ENCODE measurements around the gene RABL6.
"Not testable (repeated sequence)": the region's sequence is repeated elsewhere in the genome, so short reads cannot be mapped to it uniquely, and the experiment has no call there.

The RABL6 gene

DNA sequence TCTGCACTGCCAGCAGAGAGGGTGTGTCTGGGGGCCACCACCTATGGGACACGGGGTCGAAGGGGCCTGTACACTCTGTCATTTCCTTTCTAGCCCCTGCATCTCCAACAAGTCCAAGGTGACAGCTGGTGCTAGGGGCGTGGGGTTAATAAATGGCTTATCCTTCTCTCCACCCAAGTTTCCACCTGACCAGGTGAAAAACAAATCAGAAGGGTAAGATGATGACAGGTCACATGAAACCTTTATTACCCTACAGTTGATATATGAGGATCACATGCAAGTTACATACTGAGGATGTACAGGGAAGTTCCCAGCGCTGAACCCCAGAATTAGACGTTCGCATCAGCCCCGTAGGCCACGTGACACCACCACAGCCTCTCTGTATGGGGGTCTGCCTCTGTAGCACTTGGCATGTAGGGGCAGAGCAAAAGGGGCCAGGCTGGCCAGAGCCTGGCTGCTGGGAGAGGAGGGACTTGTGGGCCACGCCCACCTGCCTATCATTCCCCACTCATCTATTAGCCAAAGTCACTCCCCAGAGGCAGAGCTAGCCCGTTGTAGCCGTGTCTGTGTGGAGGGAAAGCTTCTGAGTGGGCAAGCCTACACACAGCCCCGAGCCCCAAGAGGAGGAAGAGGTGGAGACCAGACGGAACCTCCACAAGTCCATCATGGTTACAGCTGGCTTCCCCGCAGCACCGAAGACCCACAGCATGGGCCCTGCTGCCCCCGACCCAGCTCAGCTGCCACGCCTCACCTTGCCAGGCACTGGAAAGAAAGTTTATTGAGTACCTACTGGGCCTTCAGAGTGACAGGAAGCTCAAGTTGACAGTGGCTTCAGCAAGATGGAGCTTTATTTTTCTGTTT, 14.4 kb upstream of the RABL6 start:
- Histone ChIP-seq H3K27me3 (ENCODE audit: insufficient read depth, low read depth) (peaks cover 9% of the 10 kb centered on the region; the same call in 1 of the 2 replicates), H3K4me1 (ENCODE audit: low read depth, poor library complexity, severe bottlenecking) (peaks cover 40% of the 10 kb centered on the region), H2AFZ (ENCODE audit: low read depth) (no peak overlapping the region), H3K9ac (no peak overlapping the region), H3K36me3 (ENCODE audit: insufficient read depth) (no peaks in the 10 kb centered on the region), H3K79me2 (ENCODE audit: insufficient read depth, low read depth) (no peaks in the 10 kb centered on the region), H3K27ac (no peak overlapping the region), H3K4me2 (no peak overlapping the region), H4K20me1 (ENCODE audit: insufficient read depth) (no peaks in the 10 kb centered on the region), H3K4me3 (IDR thresholded peaks at IDR 0.05; ENCODE audit: insufficient read depth, low read depth, low read length) (no peak overlapping the region)
- TF ChIP-seq, protein P1, sequence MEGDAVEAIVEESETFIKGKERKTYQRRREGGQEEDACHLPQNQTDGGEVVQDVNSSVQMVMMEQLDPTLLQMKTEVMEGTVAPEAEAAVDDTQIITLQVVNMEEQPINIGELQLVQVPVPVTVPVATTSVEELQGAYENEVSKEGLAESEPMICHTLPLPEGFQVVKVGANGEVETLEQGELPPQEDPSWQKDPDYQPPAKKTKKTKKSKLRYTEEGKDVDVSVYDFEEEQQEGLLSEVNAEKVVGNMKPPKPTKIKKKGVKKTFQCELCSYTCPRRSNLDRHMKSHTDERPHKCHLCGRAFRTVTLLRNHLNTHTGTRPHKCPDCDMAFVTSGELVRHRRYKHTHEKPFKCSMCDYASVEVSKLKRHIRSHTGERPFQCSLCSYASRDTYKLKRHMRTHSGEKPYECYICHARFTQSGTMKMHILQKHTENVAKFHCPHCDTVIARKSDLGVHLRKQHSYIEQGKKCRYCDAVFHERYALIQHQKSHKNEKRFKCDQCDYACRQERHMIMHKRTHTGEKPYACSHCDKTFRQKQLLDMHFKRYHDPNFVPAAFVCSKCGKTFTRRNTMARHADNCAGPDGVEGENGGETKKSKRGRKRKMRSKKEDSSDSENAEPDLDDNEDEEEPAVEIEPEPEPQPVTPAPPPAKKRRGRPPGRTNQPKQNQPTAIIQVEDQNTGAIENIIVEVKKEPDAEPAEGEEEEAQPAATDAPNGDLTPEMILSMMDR (conservative IDR thresholded peaks at IDR 0.05; ENCODE audit: low read depth, low read length), result no peak

DNA sequence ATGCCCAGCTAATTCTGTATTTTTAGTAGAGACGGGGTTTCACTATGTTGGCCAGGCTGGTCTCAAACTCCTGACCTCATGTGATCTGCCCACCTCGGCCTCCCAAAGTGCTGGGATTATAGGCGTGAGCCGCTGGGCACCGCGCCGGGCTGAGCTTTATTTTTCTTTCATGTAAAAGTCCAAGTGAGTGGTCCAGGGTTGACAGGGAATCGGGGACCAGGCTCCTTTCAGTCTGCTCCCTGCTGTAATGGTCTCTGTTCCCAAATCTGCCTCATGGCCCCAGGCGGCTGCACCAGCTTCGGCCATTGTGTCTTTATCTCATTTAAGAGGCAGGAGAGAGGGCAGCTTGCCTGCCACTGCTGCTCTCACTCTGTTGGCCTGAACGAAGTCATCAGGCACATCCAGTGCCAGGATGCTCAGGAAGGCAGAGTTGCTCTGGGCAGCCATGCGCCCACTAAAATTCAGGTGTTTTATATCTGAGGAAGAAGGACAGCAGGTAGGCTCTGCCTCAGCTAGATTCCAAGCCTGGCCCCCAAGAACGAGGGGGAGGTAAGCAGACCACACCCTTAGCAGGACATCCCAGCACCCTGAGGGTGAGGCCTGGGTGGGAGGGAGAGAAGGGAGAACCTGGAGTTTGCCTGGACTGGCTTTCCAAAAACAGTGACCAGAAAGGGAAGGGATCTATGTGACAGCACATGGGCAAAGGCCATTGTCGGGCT, 13.3 kb upstream of the RABL6 start:
- Histone ChIP-seq H3K27ac (no peak overlapping the region), H3K36me3 (ENCODE audit: insufficient read depth) (no peaks in the 10 kb centered on the region), H3K4me3 (IDR thresholded peaks at IDR 0.05; ENCODE audit: insufficient read depth, low read depth, low read length) (no peak overlapping the region), H3K27me3 (ENCODE audit: insufficient read depth, low read depth) (peaks cover 6% of the 10 kb centered on the region; the same call in 1 of the 2 replicates), H2AFZ (ENCODE audit: low read depth) (no peak overlapping the region), H4K20me1 (ENCODE audit: insufficient read depth) (no peaks in the 10 kb centered on the region), H3K79me2 (ENCODE audit: insufficient read depth, low read depth) (no peaks in the 10 kb centered on the region), H3K9ac (no peak overlapping the region), H3K4me2 (no peak overlapping the region), H3K4me1 (ENCODE audit: low read depth, poor library complexity, severe bottlenecking) (peaks cover 42% of the 10 kb centered on the region)
- TF ChIP-seq, protein P1 (conservative IDR thresholded peaks at IDR 0.05; ENCODE audit: low read depth, low read length), result no peak

DNA sequence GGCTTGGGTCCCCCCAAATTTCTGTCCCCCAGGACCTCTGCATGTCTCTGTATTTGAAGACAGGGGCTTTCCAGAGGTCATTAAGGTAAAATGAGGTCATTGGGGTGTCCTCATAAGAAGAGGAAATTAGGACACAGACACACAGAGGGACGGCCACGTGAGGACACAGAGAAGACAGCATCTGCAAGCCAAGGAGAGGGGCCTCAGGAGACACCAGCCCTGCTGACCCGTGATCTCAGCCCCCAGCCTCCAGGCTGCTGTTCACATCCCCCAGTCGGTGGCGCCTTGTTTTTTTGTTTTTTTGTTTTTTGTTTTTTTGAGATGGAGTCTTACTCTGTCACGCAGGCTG, 12.8 kb upstream of the RABL6 start:
- peaks cover 6% of the 10 kb centered on the region; the same call in 1 of the 2 replicates for H3K27me3 ChIP-seq (ENCODE audit: insufficient read depth, low read depth)
- H3K4me1 ChIP-seq (ENCODE audit: low read depth, poor library complexity, severe bottlenecking), result peaks cover 44% of the 10 kb centered on the region
- H3K27ac ChIP-seq, result no peak overlapping the region
- no peaks in the 10 kb centered on the region for H3K79me2 ChIP-seq (ENCODE audit: insufficient read depth, low read depth)
- no peak overlapping the region for H3K4me3 ChIP-seq (IDR thresholded peaks at IDR 0.05; ENCODE audit: insufficient read depth, low read depth, low read length)
- no peak overlapping the region for H2AFZ ChIP-seq (ENCODE audit: low read depth)
- H3K9ac ChIP-seq, result no peak overlapping the region
- H3K36me3 ChIP-seq (ENCODE audit: insufficient read depth), result no peaks in the 10 kb centered on the region
- H3K4me2 ChIP-seq, result no peak overlapping the region
- TF ChIP-seq, protein P1 (conservative IDR thresholded peaks at IDR 0.05; ENCODE audit: low read depth, low read length), result no peak
- H4K20me1 ChIP-seq (ENCODE audit: insufficient read depth), result no peaks in the 10 kb centered on the region

DNA sequence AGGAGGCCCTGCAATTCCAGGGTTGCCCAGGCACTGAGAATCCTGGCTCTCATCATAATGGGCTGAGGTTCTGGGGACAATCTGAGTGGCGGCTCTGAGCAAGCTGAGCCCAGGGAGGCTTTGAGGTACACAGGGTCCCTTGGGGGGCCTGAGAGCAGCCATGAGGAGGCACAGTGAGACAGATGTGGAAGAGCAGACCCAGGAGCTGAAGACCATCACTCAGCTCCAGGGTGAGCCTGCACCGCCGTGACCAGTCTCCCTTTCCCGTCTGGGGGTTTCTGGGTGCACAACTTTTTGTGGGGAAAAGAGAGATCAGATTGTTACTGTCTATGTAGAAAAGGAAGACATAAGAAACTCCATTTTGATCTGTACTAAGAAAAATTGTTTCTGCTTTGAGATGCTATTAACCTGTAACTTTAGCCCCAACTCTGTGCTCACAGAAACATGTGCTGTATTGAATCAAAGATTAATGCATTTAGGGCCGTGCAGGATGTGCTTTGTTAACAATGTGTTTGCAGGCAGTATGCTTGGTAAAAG, 11.4 kb upstream of the RABL6 start, which contains the start of gene CCDC183:
CCDC183 (plus strand) TSS at position 101 of the 537 bp plus-strand sequence; CDS start at position 161, 60 bp downstream.
- Histone ChIP-seq H3K27me3 (ENCODE audit: insufficient read depth, low read depth) (peaks cover 6% of the 10 kb centered on the region; the same call in 1 of the 2 replicates), H3K36me3 (ENCODE audit: insufficient read depth) (no peaks in the 10 kb centered on the region), H3K4me3 (IDR thresholded peaks at IDR 0.05; ENCODE audit: insufficient read depth, low read depth, low read length) (no peak within 1 kb of the TSS), H3K4me1 (ENCODE audit: low read depth, poor library complexity, severe bottlenecking) (peaks cover 46% of the 10 kb centered on the region), H4K20me1 (ENCODE audit: insufficient read depth) (no peaks in the 10 kb centered on the region), H3K27ac (no peak within 1 kb of the TSS), H3K79me2 (ENCODE audit: insufficient read depth, low read depth) (no peaks in the 10 kb centered on the region), H3K4me2 (peak within 1 kb of the TSS; percentile 39), H2AFZ (ENCODE audit: low read depth) (no peak within 1 kb of the TSS), H3K9ac (no peak within 1 kb of the TSS; the same call in 1 of the 2 replicates)
- TF ChIP-seq, protein P1 (conservative IDR thresholded peaks at IDR 0.05; ENCODE audit: low read depth, low read length), result no peak

DNA sequence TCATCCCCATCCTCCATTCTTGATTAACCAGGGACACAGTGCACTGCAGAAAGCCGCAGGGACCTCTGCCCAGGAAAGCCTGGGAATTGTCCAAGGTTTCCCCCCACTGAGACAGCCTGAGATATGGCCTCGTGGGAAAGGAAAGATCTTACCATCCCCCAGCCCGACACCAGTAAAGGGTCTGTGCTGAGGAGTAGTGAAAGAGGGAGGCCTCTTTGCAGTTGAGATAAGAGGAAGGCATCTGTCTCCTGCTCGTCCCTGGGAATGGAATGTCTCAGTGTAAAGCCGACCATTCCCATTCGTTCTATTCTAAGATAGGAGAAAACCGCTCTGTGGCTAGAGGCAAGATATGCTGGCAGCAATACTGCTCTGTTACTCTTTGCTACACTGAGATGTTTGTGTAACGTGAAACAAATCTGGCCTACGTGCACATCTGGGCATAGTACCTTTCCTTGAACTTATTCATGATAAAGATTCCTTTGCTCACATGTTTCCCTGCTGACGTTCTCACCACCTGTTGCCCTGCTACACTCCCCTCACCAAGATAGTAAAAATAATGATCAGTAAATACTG, 10.9 kb upstream of the RABL6 start:
- not testable (repeated sequence) for H3K4me2 ChIP-seq; H2AFZ ChIP-seq (ENCODE audit: low read depth); H3K36me3 ChIP-seq (ENCODE audit: insufficient read depth); H3K9ac ChIP-seq; H3K27ac ChIP-seq; H4K20me1 ChIP-seq (ENCODE audit: insufficient read depth); H3K27me3 ChIP-seq (ENCODE audit: insufficient read depth, low read depth); H3K4me3 ChIP-seq (IDR thresholded peaks at IDR 0.05; ENCODE audit: insufficient read depth, low read depth, low read length); H3K79me2 ChIP-seq (ENCODE audit: insufficient read depth, low read depth)
- peaks cover 49% of the 10 kb centered on the region for H3K4me1 ChIP-seq (ENCODE audit: low read depth, poor library complexity, severe bottlenecking)
